NCI-H187 (cell line): Measurements from ENCODE around the gene LSM7.
"Not testable (repeated sequence)": the region's sequence is repeated elsewhere in the genome, so short reads cannot be mapped to it uniquely, and the experiment has no call there.

Source experiments
- DNase-seq, 2 experiments: peaks; one replicate each; lab custom pipeline; 2025; lab: John Stamatoyannopoulos, UW

LSM7 gene

DNA sequence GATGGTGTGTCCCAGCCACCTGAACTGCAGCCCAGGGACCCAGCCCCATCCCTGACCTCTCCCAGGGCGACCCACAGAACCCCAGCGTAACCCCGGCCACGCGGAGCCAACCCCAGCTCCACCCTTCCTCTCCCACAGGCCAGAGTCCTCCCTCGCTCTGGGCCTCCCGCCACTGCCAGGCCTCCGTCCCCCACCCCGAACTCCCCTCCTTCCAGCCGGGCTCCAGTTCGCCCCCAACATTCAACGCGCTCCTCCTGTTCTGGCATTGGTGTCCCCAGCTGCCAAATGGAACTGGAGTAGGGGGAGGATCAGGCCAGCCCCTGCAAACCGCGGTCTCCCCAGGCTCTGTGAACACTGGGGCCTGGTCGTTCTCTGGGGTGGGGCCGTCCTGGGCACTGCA lies 27.9 kb downstream of the LSM7 start:
- no peak for DNase-seq

DNA sequence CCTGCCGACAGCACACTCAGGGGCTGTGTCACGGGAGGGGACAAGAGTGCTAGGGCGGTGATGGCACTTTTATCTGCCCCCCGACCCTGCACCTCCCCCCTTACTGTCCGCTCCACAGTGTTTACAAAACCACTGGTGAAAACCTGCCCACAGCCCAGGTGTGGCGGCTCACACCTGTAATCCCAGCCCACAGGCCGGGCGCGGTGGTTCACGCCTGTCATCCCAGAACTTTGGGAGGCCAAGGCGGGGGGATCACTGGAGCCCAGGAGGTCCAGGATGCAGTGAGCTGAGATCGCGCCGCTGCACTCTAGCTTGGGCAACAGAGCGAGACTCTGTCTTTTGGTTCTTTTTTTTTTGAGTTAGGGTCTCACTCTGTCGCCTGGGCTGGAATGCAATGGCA lies 32.2 kb downstream of the LSM7 start:
- no peak for DNase-seq

DNA sequence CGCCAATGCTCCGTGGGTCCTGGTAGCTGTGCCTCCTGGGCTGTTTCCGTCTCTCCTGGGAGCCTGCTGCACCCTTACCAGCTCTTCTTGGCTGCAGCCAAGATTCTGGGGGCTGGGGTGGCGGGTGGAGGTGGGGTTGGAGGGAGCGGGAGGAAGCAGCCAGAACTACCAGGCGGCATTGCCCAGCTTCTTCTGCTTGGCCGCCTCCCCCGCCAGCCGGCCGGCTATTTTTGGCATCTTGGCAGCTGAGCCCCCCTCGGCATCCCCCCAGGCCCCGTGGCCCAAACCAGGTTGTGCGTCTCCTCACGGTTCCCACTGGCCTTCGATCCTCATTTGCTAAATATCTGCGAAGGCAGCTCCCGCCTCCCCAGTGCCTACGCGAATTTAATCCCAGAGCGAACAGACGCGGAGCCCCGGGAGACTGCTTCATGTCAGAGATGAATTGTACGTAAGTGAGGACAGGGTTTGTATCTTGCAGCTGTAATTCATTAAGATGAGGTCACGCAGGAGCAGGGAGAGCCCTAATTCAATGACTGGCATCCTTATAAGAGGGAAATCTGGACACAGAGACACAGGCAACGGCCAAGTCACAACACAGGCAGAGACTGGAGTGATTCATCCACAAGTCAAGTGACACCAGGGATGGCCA lies 33.6 kb downstream of the LSM7 start:
- no peak for DNase-seq

DNA sequence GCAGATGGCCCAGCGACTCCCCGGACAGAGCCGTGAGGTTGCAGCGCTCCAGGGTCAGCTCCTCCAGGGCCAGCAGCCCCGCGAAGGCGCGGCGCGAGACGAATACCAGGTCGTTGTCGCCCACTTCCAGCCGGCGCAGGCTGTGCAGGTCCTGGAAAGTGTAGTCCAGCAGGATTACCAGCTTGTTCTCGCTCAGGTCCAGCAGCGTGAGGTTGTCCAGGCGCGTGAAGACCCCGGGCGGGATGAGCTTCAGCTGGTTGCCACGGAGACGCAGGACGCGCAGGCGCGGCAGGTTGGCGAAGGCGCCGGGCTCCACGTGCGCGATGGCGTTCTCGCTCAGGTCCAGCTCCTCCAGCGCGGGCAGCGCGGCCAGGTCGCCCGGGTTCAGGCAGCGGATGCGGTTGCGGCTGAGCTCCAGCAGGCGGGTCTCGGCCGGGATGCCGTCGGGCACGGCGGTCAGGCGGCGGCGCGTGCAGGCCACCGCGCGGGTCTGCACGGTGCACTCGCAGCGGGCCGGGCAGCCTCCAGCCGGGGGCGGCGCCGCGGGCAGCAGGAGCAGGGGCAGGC lies 37.1 kb downstream of the LSM7 start:
- no peak for DNase-seq

DNA sequence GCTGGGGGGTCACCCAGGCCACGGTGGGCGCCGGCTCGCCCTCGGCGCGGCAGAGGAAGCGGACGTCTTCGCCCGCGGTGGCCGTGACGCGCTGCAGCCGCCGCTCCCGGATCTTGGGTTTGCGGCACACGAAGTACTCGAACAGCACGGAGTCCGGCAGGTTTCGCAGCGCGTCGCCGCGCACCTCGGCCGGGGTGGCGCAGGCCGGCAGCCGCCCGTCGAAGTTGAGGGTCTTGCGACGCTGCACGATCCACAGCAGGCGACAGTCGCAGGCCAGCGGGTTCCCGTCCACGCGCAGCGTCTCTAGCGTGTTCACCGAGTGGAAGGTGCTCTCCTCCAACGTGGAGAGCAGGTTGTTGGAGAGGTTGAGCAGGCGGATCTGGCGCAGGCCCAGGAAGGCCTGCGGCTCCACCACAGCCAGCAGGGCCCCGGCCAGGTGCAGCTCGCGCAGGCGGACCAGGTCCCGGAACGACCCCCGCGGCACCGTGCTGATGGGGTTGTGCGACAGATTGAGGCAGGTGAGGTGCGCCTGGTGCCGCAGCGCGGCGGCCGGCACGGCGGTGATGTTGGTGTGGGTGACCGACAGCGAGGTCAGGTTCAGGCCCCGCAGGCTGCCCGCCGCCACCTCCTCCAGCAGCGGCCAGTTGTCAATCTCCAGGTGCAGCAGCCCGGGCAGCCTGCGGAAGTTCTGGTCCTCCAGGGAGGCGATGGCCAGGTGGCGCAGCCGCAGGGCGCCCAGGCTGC lies 37.8 kb downstream of the LSM7 start:
- peak in 1 of 2 experiments; percentile 31 for DNase-seq

DNA sequence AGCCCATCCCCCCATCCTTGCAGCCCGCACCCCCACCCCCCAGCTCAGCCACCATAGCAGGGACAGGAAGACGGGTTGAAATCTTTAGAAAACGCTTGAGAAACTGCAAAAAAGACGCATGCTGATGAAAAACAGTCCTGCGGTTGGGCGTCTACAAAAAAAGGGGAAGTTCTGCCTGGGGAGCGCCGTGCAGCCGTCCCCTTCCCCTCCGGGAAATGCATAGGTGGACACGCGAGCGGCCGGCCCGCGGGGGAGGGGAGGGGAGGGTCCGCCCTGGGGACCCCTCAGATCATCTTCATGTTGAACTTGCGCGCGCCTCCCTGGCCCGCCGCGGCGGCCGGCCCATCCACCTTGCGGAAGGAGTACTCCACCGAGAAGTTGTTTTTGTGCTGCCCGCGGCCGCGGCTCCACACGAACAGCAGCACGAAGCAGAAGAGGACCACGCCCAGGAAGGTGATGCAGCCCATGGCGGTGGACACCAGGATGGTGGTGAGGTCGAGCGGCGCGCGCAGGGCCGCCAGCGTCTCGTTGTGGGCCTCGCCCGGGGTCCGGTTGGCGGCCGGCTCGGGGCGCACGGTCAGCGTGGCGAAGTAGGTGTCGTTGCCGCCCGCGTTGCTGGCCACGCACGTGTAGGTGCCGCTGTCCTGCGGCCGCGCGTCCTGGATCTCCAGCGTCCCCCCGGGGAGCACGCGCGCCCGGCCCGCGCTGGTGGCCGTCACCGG lies 38.5 kb downstream of the LSM7 start:
- DNase-seq, result no peak

DNA sequence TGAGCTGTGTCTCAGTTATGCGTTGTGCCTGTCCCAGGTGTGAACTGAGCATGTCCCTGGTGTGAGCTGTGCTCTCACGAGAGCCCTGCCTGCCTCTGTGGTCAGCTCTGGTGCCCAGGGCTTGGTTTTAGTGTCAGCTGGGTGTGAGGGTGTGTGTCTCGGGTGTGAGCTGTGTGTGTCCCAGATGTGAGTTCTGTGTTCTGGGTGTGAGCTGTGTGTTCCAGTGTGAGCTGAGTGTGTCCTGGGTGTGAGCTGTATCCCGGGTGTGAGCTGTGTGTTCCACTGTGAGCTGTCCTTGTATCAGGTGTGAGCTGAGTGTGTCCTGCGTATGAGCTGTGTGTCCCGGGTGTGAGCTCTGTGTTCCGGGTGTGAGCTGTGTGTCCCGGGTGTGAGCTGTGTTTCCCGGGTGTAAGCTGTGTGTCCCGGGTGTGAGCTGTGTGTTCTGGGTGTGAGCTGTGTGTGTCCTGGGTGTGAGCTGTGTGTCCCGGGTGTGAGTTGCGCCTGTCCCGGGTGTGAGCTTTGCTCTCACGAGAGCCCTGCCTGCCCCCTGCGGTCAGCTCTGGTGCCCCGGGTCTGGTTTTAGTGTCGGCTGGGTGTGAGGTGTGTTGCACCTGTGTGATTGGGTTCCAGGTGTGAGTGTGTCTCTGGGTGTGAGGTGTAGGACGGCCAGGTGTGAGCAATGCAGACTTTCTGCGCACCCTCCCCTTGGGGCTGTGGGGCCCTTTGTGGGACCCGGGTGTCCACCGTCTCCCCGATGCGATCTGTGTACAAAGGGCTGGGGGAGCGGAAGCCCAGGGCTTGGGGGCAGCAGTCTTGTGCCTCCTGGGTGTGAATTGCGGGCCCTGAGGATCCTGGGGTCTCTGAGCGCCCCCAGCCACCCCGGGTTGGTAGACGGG lies 39.3 kb downstream of the LSM7 start:
- no peak for DNase-seq

DNA sequence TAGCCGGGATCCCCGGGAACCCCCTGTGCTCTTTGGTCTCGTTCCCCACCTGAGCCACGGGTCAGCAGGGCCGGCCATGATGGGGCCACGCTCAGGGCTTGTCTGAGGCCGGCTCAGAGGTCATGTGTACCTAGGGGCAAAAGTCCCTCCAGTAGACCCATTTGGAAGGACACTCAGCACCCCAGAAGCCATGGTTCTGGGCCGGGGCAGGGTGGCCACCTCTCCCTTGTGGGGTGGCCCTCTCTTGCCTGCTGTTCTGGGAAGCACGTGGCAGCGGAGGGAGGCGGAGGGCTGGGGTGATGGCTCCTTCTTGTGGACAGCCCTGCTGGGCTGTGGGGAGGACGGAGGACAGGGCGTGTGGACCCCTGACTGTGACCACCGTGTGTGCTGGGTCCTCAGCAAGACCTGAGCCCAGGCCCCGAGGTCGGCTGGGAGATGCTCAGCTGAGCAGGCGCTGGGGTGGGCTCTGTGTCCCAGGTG lies 40.0 kb downstream of the LSM7 start:
- DNase-seq, result no peak

DNA sequence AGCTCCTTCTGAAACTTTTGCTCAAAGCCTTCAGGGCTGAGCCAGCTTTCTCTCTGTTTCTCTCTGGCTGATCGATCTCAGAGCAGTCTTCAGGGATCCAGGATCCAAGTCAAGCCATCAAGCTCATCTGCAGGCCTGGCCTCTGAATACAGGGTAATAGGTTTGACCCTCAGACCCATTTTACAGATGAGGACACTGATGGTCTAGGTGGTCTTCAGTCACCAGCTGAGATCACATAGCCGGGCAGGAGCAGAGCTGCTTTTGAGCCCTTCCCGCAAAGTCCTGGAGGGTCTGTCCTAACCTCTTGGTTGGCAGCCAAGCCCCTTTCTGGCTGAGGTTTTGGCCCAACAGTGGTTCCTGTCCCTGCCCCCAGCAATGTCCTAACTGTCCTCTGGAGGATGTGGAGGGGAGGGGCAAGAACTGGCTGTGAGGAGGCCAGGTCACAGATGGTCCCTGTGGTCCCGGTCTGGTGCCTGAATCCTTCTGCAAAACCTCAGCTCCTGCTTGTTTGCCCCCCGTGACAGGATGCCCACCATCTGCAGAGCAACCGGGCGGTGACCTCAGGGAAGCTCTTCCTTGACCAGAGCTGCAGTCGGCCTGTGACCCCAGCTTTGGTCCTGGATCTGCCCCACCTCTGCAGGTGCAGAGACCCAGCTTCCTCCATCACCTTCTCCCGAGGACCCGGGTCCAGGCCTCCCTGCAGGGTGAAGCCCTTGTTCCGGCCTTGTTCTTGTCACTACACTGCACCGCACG lies 40.6 kb downstream of the LSM7 start:
- no peak for DNase-seq

DNA sequence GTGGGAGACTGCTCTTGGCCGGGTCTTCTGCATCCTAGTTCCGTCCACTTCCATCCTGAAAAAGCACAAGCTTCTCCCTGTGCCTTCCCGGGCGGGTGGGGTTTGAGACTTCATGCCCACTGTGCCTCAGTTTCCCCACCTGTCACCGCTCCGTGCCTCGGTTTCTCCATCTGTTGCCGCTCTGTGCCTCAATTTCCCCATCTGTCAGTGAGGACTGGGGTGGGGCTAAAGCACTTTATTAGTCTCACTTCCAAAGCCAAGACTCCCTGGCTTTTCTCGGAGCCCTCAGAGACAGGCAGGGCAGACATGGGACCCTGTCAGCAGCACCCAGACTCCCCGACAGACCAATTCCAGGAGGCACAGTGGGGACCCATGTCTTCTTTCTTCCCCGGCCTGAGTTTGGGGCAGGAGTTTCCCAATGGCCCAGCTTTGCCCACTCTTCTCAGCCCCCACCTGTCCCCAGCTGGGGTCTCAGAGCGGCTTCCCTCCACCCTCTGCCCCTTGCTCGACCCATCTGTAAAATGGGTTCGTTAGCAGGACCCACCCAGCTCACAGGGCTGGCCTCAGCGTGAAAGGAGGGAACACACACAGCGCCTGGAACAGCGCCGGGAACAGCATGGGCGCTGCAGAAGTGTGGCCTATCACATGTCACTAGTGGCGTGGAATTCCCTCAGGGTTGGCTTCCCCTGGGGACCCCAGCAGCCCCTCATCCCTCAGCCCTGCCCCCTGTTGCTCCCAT lies 41.8 kb downstream of the LSM7 start:
- no peak for DNase-seq

DNA sequence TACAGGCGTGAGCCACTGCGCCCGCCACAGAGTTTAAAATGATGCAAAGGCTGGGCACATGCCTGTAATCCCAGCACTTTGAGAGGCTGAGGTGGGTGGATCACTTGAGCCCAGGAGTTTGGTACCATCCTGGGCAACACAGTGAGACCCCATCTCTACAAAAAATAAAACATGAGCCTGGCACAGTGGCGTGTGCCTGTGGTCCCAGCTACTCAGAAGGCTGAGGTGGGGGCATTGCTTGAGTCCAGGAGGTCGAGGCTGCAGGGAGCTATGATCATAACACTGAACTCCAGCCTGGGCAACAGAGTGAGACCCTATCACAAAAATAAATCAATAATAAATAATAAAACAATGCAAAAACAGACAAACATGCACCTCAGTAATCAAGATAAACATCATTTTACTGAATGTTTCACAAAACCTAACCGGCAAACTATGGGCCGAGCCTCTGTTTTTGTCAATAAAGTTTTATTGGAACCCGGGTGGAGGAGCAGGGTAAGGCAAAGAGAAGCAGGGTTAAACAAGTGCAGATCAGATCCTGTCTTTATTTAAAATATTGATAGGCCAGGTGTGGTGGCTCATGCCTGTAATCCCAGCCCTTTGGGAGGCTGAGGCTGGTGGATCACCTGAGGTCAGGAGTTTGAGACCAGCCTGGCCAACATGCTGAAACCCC lies 44.4 kb downstream of the LSM7 start:
- no peak for DNase-seq

DNA sequence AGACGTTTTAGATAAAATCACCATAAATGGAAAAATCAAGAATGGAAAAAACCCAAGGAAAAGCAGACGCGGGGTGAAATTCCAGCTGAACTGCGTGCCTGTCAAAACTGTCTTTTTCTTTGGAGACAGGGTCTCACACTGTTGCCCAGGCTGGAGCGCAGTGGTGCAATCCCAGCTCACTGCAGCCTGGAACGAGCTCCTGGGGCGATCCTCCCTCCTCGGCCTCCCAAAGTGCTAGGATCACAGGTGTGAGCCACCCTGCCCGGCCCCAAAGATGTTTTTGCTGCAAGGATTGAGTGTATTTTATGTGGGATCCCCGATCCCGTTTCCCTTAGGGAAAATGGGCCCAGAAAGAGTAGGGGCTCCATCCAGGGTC lies 45.5 kb downstream of the LSM7 start:
- no peak for DNase-seq

DNA sequence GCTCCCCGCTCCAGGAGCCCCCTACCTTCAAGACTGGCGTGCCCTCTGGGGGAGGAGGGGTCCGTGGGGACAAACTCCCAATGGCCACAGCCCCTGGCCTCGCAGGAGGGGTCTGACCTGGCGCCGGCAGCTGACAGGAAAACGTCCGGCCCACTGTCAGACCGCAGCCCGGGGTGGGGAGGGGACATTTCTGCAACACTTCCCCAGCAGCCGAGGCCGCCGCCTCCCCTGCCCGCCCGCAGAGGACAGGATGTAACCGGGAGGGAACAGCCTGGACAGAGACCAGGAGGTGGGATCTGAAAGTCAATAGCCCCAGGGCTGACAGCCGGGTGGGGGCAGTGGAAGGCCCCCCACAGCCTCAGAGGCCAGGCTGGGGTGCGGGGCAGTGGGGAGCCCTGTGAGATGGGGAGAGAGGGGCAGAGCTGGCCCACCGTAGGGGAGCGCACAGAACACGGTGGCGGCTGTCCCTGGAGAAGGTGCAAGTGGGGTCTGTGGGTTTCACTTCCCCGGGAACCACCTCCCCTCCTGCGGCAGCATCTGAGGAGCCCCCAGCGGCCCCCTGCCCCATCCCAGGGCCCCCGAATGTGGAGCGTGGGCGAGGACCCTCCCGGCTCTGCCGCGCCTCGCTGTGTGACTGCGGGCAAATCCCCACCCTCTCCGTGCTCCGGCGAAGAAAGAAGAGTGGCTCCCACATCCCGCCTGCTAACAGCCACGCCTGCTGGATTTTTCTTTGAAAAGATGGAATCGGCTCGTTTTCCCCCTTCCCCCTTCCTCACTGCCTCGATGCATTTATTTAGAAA lies 46.1 kb downstream of the LSM7 start, which contains the start of gene PEAK3:
PEAK3 (minus strand) TSS at position 114 of the 800 bp plus-strand sequence. CDS start 1,244 bp downstream, outside the sequence.
- DNase-seq, result no peak

DNA sequence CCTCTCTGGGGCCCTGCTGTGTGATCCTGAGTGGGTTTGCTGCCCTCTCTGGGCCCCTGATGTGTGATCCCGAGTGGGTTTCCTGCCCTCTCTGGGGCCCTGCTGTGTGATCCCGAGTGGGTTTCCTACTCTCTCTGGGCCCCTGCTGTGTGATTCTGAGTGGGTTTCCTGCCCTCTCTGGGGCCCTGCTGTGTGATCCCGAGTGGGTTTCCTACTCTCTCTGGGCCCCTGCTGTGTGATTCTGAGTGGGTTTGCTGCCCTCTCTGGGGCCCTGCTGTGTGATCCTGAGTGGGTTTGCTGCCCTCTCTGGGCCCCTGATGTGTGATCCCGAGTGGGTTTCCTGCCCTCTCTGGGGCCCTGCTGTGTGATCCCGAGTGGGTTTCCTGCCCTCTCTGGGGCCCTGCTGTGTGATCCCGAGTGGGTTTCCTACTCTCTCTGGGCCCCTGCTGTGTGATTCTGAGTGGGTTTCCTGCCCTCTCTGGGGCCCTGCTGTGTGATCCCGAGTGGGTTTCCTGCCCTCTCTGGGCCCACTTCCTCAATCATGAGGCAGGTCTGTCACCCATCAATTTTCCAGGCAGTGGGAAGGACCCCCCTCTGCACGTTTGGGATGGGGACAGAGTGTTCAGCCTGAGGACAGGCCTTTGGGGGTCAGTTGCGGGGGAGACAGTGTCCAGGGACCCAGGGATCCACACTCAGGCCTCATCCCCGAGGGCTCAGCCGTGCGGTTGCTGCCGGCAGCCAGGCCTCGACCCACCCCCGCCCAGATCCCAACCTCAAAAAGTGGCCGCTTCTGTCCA lies 46.9 kb downstream of the LSM7 start:
- not testable (repeated sequence) for DNase-seq

DNA sequence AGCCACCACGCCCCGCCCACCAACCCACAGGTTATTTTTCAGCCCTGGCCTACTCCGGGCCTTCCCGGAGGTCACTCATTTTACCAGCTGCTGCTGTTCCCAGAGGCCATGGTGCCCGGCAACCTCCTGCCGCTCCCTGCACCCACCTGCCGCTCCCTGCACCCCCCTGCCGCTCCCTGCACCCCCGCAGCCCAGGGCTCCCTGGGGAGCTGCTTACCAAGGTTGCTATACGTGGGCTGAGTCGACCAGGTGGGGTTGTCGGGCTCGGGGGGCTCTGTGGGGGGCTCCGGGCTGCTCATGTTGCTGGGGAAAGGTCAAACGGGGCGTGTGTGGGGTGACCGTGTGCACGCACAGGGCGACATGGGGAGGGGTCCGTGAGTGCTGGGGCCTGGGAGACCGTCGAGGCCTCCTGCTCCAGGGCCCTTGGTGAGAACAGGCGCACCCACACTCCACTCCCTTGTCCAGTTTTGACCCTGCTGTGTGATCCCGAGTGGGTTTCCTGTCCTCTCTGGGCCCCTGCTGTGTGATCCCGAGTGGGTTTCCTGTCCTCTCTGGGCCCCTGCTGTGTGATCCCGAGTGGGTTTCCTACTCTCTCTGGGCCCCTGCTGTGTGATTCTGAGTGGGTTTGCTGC lies 47.6 kb downstream of the LSM7 start:
- no peak for DNase-seq

DNA sequence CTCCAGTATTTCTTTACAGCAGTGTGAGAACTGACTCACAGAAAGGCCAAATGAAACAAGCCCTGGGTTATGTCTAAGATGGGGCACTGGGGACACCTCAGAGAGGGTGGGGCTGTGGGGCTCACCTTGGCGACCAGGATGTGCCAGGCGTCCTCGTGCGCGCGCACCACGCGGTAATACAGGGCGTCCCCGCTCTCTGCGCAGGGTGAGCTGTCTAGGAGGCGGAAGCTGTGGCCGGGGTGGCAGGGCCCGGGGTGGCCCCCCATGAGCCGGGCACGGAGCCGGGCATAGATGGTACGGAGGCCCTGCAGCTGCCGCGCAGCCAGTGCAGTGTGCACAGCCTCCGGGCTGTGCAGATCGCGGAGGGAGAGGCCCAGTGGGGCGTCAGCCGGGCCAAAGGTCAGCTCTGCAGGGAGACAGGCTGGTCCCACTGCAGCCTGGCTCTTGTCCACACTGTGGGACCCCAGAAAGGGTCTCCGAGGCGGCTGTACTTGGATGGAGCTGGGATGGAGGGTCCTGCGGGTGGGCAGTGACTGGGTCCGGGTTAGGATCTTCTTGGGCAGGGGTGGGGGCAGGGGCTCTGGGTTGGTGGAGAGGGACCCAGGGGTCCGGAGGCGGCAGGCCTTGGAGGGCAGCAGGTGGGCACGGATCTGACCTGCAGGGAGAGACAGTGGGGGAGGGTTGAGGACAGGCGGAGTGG lies 49.8 kb downstream of the LSM7 start:
- DNase-seq, result no peak

DNA sequence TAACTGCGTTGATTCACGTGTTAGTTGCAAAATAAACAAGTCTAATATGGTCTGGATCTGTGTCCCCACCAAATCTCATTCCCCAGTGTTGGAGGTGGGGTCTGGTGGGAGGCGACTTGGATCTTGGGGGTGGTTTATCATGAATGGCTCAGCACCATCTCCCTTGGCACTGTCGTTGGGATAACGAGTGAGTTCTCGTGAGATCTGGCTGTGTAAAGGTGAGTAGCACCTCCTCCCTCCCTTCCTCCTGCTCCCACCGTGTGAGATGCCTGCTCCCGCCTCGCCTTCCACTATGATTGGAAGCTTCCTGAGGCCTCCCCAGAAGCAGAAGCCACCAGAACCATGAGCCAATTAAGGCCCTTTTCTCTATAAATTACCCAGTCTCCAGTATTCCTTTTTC lies 51.2 kb downstream of the LSM7 start:
- no peak for DNase-seq
